Endothelial cell of umbilical vein (primary cell): ENCODE results near the gene ATP6V1E1. TPM values are rescaled to one million over a fixed set of nuclear protein-coding genes. Genes with fewer than 3 reads are reported as not detected.

Experiments used
- BruUV-seq: library from RNA; stranded (reverse); fragments of 400-500 nt; replicated peaks from 2 replicates; lab custom pipeline; 2021; lab: Mats Ljungman, UMichigan
- CTCF ChIA-PET: fragments of 300-600, 350-600 bp; sonication (Branson Sonifier 250); formaldehyde crosslinking; loops from one replicate; lab custom pipeline; 2021; ENCODE audit warnings: antibody characterized with exemption, inconsistent platforms; lab: Charles Lee
- POLR2A ChIA-PET: fragments of 300-600, 350-600 bp; sonication (Branson Sonifier 250); formaldehyde crosslinking; loops from one replicate; lab custom pipeline; 2021; ENCODE audit warnings: antibody characterized with exemption, inconsistent platforms; lab: Charles Lee
- DNase-seq: peaks from one replicate; pipeline ENCODE4 v3.0.0-alpha.2; 2011; ENCODE audit warnings: low read depth, low spot score
- FAIRE-seq: peaks from 2 replicates; lab custom pipeline; 2011; peaks lifted over from hg19 to GRCh38; lab: Jason Lieb, UNC
- H2AFZ ChIP-seq: 2 replicates; pipeline ENCODE4 v1.6.0; 2012; ENCODE audit warnings: low read depth, low read length, control low read depth, inconsistent platforms
- H3K27ac ChIP-seq: 2 replicates; pipeline ENCODE4 v1.5.1; 2011; ENCODE audit warnings: low read depth, mild to moderate bottlenecking, control low read depth, low read length, moderate library complexity; ENCODE audit not compliant: insufficient read depth
- H3K27me3 ChIP-seq, 2 experiments: 2 replicates each; pipeline versions ENCODE4 v1.6.0 to v1.6.1; 2011; ENCODE audit warnings: low read length in 2 of 2, mixed read lengths in 1 of 2; ENCODE audit not compliant: control insufficient read depth in 2 of 2, insufficient read depth in 2 of 2
- H3K36me3 ChIP-seq, 2 experiments: 2 replicates in 1 of 2; 3 replicates in 1 of 2; pipeline ENCODE4 v1.5.1; 2011; ENCODE audit warnings: low read length in 2 of 2, mild to moderate bottlenecking in 1 of 2, moderate library complexity in 1 of 2; ENCODE audit not compliant: control insufficient read depth in 2 of 2, insufficient read depth in 2 of 2; ENCODE audit errors: extremely low read depth in 1 of 2
- H3K4me1 ChIP-seq: 3 replicates; pipeline ENCODE4 v1.5.1; 2011; ENCODE audit warnings: mild to moderate bottlenecking, low read length; ENCODE audit not compliant: control insufficient read depth, insufficient read depth; ENCODE audit errors: extremely low read depth
- H3K4me2 ChIP-seq: 2 replicates; pipeline ENCODE4 v1.6.1; 2011; ENCODE audit warnings: low read length, control low read depth, mixed read lengths; ENCODE audit not compliant: insufficient read depth
- H3K4me3 ChIP-seq, 3 experiments: fragments of 200-600 bp in 1 of 3; sonication (generic), shearing (Covaris generic) in 1 of 3; replicated peaks in 1 of 3; 2 replicates each; pipeline ENCODE4 v1.5.1; 2011 to 2016; ENCODE audit warnings: control low read depth in 3 of 3, low read length in 3 of 3, mild to moderate bottlenecking in 2 of 3, inconsistent platforms in 1 of 3, low read depth in 1 of 3, moderate library complexity in 1 of 3; ENCODE audit not compliant: insufficient read depth in 1 of 3
- H3K79me2 ChIP-seq: 2 replicates; pipeline ENCODE4 v1.6.0; 2012; ENCODE audit warnings: low read length, inconsistent platforms; ENCODE audit not compliant: control insufficient read depth, insufficient read depth
- H3K9ac ChIP-seq: replicated peaks from 2 replicates; pipeline ENCODE3; 2011; ENCODE audit warnings: low read length, control low read depth; ENCODE audit not compliant: insufficient read depth; ENCODE audit errors: extremely low read depth
- H3K9me1 ChIP-seq: replicated peaks from 3 replicates; pipeline ENCODE4 v1.6.0; 2011; ENCODE audit warnings: mild to moderate bottlenecking, low read length; ENCODE audit not compliant: control insufficient read depth, insufficient read depth; ENCODE audit errors: extremely low read depth
- H3K9me3 ChIP-seq: replicated peaks from 2 replicates; pipeline ENCODE4 v1.5.1; 2012; ENCODE audit warnings: low read length, inconsistent platforms; ENCODE audit not compliant: control insufficient read depth, insufficient read depth
- H4K20me1 ChIP-seq: replicated peaks from 2 replicates; pipeline ENCODE3; 2011; ENCODE audit warnings: mild to moderate bottlenecking, low read length; ENCODE audit not compliant: control insufficient read depth, insufficient read depth; ENCODE audit errors: extremely low read depth
- CTCF ChIP-seq, 2 donors: IDR thresholded peaks; 1 replicate in 1 of 2; 2 replicates in 1 of 2; pipeline ENCODE4 v1.5.1; 2011; ENCODE audit warnings: low read length in 2 of 2, mild to moderate bottlenecking in 2 of 2, moderate library complexity in 2 of 2, control low read depth in 1 of 2, inconsistent platforms in 1 of 2, low read depth in 1 of 2; ENCODE audit not compliant: insufficient read depth in 1 of 2; ENCODE audit errors: extremely low read depth in 1 of 2
- EZH2 ChIP-seq: IDR thresholded peaks from 2 replicates; pipeline ENCODE4 v1.6.1; 2012; ENCODE audit warnings: borderline replicate concordance, low read depth, mild to moderate bottlenecking, moderate library complexity, low read length, inconsistent platforms; ENCODE audit not compliant: severe bottlenecking
- FOS ChIP-seq: IDR thresholded peaks from 2 replicates; pipeline ENCODE4 v1.6.1; 2011; ENCODE audit warnings: mild to moderate bottlenecking, low read length, moderate library complexity, borderline replicate concordance; ENCODE audit not compliant: insufficient read depth
- GATA2 ChIP-seq: IDR thresholded peaks from 2 replicates; pipeline ENCODE4 v1.7.0; 2011; ENCODE audit warnings: low read depth, mild to moderate bottlenecking, moderate library complexity, mixed read lengths, low read length; ENCODE audit not compliant: insufficient read length, insufficient read depth
- JUN ChIP-seq: IDR thresholded peaks from 2 replicates; pipeline ENCODE4 v1.6.1; 2011; ENCODE audit warnings: borderline replicate concordance, low read depth; ENCODE audit not compliant: insufficient read length, insufficient read depth
- MAX ChIP-seq: IDR thresholded peaks from 2 replicates; pipeline ENCODE4 v1.6.1; 2011; ENCODE audit not compliant: insufficient read depth, insufficient read length
- MYC ChIP-seq: IDR thresholded peaks from one replicate; pipeline ENCODE4 v1.6.1; 2011; ENCODE audit warnings: mild to moderate bottlenecking, low read depth, low read length
- POLR2A ChIP-seq: IDR thresholded peaks from 2 replicates; pipeline ENCODE4 v1.6.1; 2012; ENCODE audit warnings: low read depth, mild to moderate bottlenecking, control low read depth, low read length
- POLR2AphosphoS5 ChIP-seq: IDR thresholded peaks from 2 replicates; pipeline ENCODE4 v1.6.1; 2012; ENCODE audit warnings: low read depth, mild to moderate bottlenecking, control low read depth, low read length, moderate library complexity; ENCODE audit not compliant: insufficient read depth
- dilution Hi-C: fragments of 300-500 bp; cut with MboI; formaldehyde crosslinking; loops from one replicate; pipeline ENCODE4 v1.15.0; 2019; ENCODE audit warnings: low sequenced_read_pairs; ENCODE audit not compliant: extremely low pct_ligation_motif_present
- intact Hi-C: fragments of 100-400 bp; cut with micrococcal nuclease; formaldehyde crosslinking; loops from one replicate; pipeline ENCODE4 v1.10.0; 2022
- polyA plus RNA-seq, 4 experiments: library from polyadenylated mRNA; depleted of rRNA in 3 of 4; stranded (reverse) in 3 of 4; unstranded in 1 of 4; fragments of >200 nt; gene quantifications; 2 replicates each; pipeline versions ENCODE4 v1.2.1 to v1.2.3, GENCODE V29; 2011 to 2012; ENCODE audit warnings: missing spikeins in 1 of 4
- total RNA-seq: library from RNA; stranded (reverse); gene quantifications from 2 replicates; pipeline ENCODE4 v1.2.3, GENCODE V29; 2021

Gene ATP6V1E1
- total and polyA plus RNA-seq, 2 donors (not counting 3 experiments of a cell fraction or from before 2014, with no cell fraction given): 95.2 to 113 TPM

- Histone ChIP-seq H4K20me1 (peaks cover 2% of the 10 kb centered on the region), H3K27ac (no peak overlapping the region), H3K27me3 (no peaks in the 10 kb centered on the region), H3K9me3 (no peaks in the 10 kb centered on the region), H3K79me2 (peaks cover 11% of the 10 kb centered on the region), H3K9me1 (no peaks in the 10 kb centered on the region), H3K4me1 (no peaks in the 10 kb centered on the region), H3K36me3 (peaks cover 3 to 12% of the 10 kb centered on the region in 2 experiments), H3K4me2 (no peak overlapping the region), H3K4me3 (no peak overlapping the region), H2AFZ (no peak overlapping the region), H3K9ac (no peak overlapping the region)
- no TSS peak for BruUV-seq
- dilution Hi-C loops (no loop called here), intact Hi-C loops (loop anchor here (2.0 kb wide), 1 partner anchor 36 kb away; no protein-coding TSS in a partner anchor)
- CTCF ChIA-PET: interaction anchor here (0.9 kb wide), 1 partner anchor 15 kb away, joined by 3 read pairs; no protein-coding TSS in a partner anchor
- POLR2A ChIA-PET: no interaction called here
- no peak for TF ChIP-seq CTCF (IDR thresholded peaks at IDR 0.05; ENCODE audit: extremely low read depth in 1 of 2, insufficient read depth in 1 of 2, low read depth in 1 of 2, low read length in 2 of 2)
- TF ChIP-seq JUN: no peak
- no peak for TF ChIP-seq GATA2
- TF ChIP-seq POLR2AphosphoS5: no peak
- no peak for TF ChIP-seq FOS
- TF ChIP-seq EZH2: no peak
- no peak for TF ChIP-seq POLR2A
- no peak for TF ChIP-seq MYC
- no peak for TF ChIP-seq MAX
- no peak for DNase-seq
- FAIRE-seq: no peak
Measured at GRCh38 chr22:17606496-17606895, 22.1 kb downstream of the ATP6V1E1 start.
